ENCODE measurements around the gene GBA3.

Gene GBA3

GRCh38 chr4:22695029-22695428 lies 2.3 kb downstream of the GBA3 start:
- no peak for DNase-seq (ENCODE audit: low read depth in 4 of 4, low spot score in 1 of 4)

GRCh38 chr4:22695917-22696316 lies 3.2 kb downstream of the GBA3 start:
- no peak for DNase-seq (ENCODE audit: low read depth in 4 of 4, low spot score in 1 of 4)

GRCh38 chr4:22703912-22704311 lies 11.2 kb downstream of the GBA3 start:
- no peak for DNase-seq (ENCODE audit: low read depth in 4 of 4, low spot score in 1 of 4)

- DNase-seq (ENCODE audit: low read depth in 4 of 4, low spot score in 1 of 4), result no peak
These were observed 14.7 kb downstream of the GBA3 start for GRCh38 chr4:22707390-22707789.

- no peak for DNase-seq (ENCODE audit: low read depth in 4 of 4, low spot score in 1 of 4)
These were observed 16.2 kb downstream of the GBA3 start for GRCh38 chr4:22708961-22709360.

- no peak for DNase-seq (ENCODE audit: low read depth in 4 of 4, low spot score in 1 of 4)
These were observed 19.4 kb downstream of the GBA3 start for GRCh38 chr4:22712105-22712504.

GRCh38 chr4:22712529-22712928 lies 19.8 kb downstream of the GBA3 start:
- no peak for DNase-seq (ENCODE audit: low read depth in 4 of 4, low spot score in 1 of 4)

GRCh38 chr4:22713841-22714240 lies 21.1 kb downstream of the GBA3 start:
- DNase-seq (ENCODE audit: low read depth in 4 of 4, low spot score in 1 of 4), result no peak

GRCh38 chr4:22719218-22719617 lies 26.5 kb downstream of the GBA3 start:
- DNase-seq (ENCODE audit: low read depth in 4 of 4, low spot score in 1 of 4), result no peak

- no peak for DNase-seq (ENCODE audit: low read depth in 4 of 4, low spot score in 1 of 4)
These were observed 27.4 kb downstream of the GBA3 start for GRCh38 chr4:22720091-22720490.

- no peak for DNase-seq (ENCODE audit: low read depth in 4 of 4, low spot score in 1 of 4)
These were observed 28.5 kb downstream of the GBA3 start for GRCh38 chr4:22721204-22721603.

GRCh38 chr4:22730021-22730420 lies 37.3 kb downstream of the GBA3 start:
- no peak for DNase-seq (ENCODE audit: low read depth in 4 of 4, low spot score in 1 of 4)

- DNase-seq (ENCODE audit: low read depth in 4 of 4, low spot score in 1 of 4), result no peak
These were observed 41.1 kb downstream of the GBA3 start for GRCh38 chr4:22733816-22734215.

GRCh38 chr4:22736912-22737311 lies 44.2 kb downstream of the GBA3 start:
- no peak for DNase-seq (ENCODE audit: low read depth in 4 of 4, low spot score in 1 of 4)

- no peak for DNase-seq (ENCODE audit: low read depth in 4 of 4, low spot score in 1 of 4)
These were observed 47.2 kb downstream of the GBA3 start for GRCh38 chr4:22739968-22740367.

GRCh38 chr4:22741744-22742143 lies 49.0 kb downstream of the GBA3 start:
- DNase-seq (ENCODE audit: low read depth in 4 of 4, low spot score in 1 of 4), result no peak

GRCh38 chr4:22743290-22743689 lies 50.6 kb downstream of the GBA3 start:
- DNase-seq (ENCODE audit: low read depth in 4 of 4, low spot score in 1 of 4), result no peak

GRCh38 chr4:22744478-22745062 lies 51.8 kb downstream of the GBA3 start:
- DNase-seq (ENCODE audit: low read depth in 4 of 4, low spot score in 1 of 4), result no peak

- DNase-seq (ENCODE audit: low read depth in 4 of 4, low spot score in 1 of 4), result no peak
These were observed 52.5 kb downstream of the GBA3 start for GRCh38 chr4:22745234-22745633.

- DNase-seq (ENCODE audit: low read depth in 4 of 4, low spot score in 1 of 4), result no peak
These were observed 61.4 kb downstream of the GBA3 start for GRCh38 chr4:22754116-22754515.

GRCh38 chr4:22762548-22762947 lies 69.8 kb downstream of the GBA3 start:
- no peak for DNase-seq (ENCODE audit: low read depth in 4 of 4, low spot score in 1 of 4)

- no peak for DNase-seq (ENCODE audit: low read depth in 4 of 4, low spot score in 1 of 4)
These were observed 71.4 kb downstream of the GBA3 start for GRCh38 chr4:22764183-22764582.

GRCh38 chr4:22766068-22766467 lies 73.3 kb downstream of the GBA3 start:
- DNase-seq (ENCODE audit: low read depth in 4 of 4, low spot score in 1 of 4), result no peak

Measured in stimulated activated CD4-positive, alpha-beta T cell treated with anti-CD3 and anti-CD28 coated beads, Interleukin-1b, Interleukin-23, amount 100 ng/mL, for 24 hours (primary cell).